SK-N-SH treated with all-trans-retinoic acid at 6 μM for 48 hours (cell line): Measurements from ENCODE around the gene ARMC2.

ENCODE experiments used
- ARNTL ChIP-seq: fragments of 450-650 bp; formaldehyde crosslinking; IDR thresholded peaks from 2 replicates; pipeline ENCODE4 v1.5.0; 2020; ENCODE audit warnings: low read depth, mild to moderate bottlenecking, moderate library complexity, borderline replicate concordance
- BACH2 ChIP-seq: fragments of 250-450 bp; sonication (Bioruptor Pico); IDR thresholded peaks from 2 replicates; pipeline ENCODE4 v1.9.0; 2021; ENCODE audit warnings: mild to moderate bottlenecking, borderline replicate concordance
- CSDC2 ChIP-seq: fragments of 250-450 bp; sonication (Bioruptor Pico); IDR thresholded peaks from 2 replicates; pipeline ENCODE4 v1.5.0; 2020; ENCODE audit warnings: mild to moderate bottlenecking, moderate library complexity
- OSR1 ChIP-seq: fragments of 250-450 bp; sonication (Bioruptor Pico); IDR thresholded peaks from 2 replicates; pipeline ENCODE4 v1.8.0; 2022; ENCODE audit warnings: moderate library complexity, mild to moderate bottlenecking, inconsistent platforms
- PATZ1 ChIP-seq: fragments of 250-450 bp; sonication (Bioruptor Pico); IDR thresholded peaks from 2 replicates; pipeline ENCODE4 v1.8.0; 2020; ENCODE audit warnings: mild to moderate bottlenecking, moderate library complexity, borderline replicate concordance
- RARB ChIP-seq: fragments of 250-450 bp; sonication (Bioruptor Pico); IDR thresholded peaks from 2 replicates; pipeline ENCODE4 v1.8.0; 2021; ENCODE audit warnings: mild to moderate bottlenecking, moderate library complexity
- TCF4 ChIP-seq: fragments of 250-450 bp; sonication (Bioruptor Pico); IDR thresholded peaks from 2 replicates; pipeline ENCODE4 v1.8.0; 2021; ENCODE audit warnings: mild to moderate bottlenecking, moderate library complexity, borderline replicate concordance
- TSHZ2 ChIP-seq: fragments of 250-450 bp; sonication (Bioruptor Pico); IDR thresholded peaks from 2 replicates; pipeline ENCODE4 v1.5.0; 2020; ENCODE audit warnings: mild to moderate bottlenecking, moderate library complexity
- ZFP3 ChIP-seq: fragments of 250-450 bp; sonication (Bioruptor Pico); IDR thresholded peaks from 2 replicates; pipeline ENCODE4 v1.5.0; 2020; ENCODE audit warnings: mild to moderate bottlenecking, moderate library complexity
- ZFP30 ChIP-seq: fragments of 450-650 bp; formaldehyde crosslinking; IDR thresholded peaks from 2 replicates; pipeline ENCODE4 v1.5.0; 2022; ENCODE audit warnings: mild to moderate bottlenecking, moderate library complexity
- ZNF565 ChIP-seq: fragments of 450-650 bp; formaldehyde crosslinking; conservative IDR thresholded peaks from 2 replicates; pipeline ENCODE4 v1.5.0; 2020; ENCODE audit warnings: low read depth, mild to moderate bottlenecking, moderate library complexity
- ZNF70 ChIP-seq: fragments of 450-650 bp; formaldehyde crosslinking; IDR thresholded peaks from 2 replicates; pipeline ENCODE4 v1.5.0; 2020; ENCODE audit warnings: mild to moderate bottlenecking, moderate library complexity
- ZNF8 ChIP-seq: fragments of 450-650 bp; formaldehyde crosslinking; IDR thresholded peaks from 2 replicates; pipeline ENCODE4 v1.5.0; 2020; ENCODE audit warnings: mild to moderate bottlenecking, moderate library complexity

DNA sequence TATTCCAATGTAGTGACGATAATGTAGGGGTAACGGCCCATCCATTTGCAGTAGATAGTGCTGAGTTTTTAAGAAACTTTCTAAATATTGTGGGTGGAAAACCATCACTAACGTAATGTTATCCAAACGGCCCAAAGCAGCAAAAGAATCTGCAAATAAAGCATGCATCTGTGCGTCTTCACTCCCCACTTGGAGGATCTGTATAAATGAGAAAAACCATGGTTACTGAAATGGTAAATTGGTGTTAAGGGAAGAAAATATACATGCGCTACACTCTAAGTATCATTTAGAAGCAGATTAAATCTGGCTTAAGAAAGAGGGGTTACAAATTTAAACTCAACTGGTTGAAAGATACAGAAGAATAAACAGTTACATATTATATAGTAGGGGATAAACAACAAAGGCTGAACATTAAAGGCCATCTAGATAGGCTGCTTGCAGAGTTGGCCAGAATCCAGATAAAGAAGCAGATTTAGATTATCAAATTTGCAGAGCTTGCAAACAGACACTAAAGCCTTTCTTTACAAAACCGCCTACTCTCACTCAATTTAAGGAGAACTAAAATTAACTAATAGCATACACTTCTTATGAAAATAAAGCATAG, 153.2 kb downstream of the ARMC2 start:
- TF ChIP-seq OSR1 (CRISPR knock-in tag) (no peak), ZFP30 (CRISPR knock-in tag) (no peak), ZNF8 (CRISPR knock-in tag) (no peak), ARNTL (no peak), PATZ1 (CRISPR knock-in tag) (no peak), ZNF70 (no peak), CSDC2 (CRISPR knock-in tag) (no peak), ZFP3 (CRISPR knock-in tag) (no peak), TCF4 (CRISPR knock-in tag) (no peak), TSHZ2 (CRISPR knock-in tag) (no peak), RARB (no peak), BACH2 (CRISPR knock-in tag) (no peak), ZNF565 (CRISPR knock-in tag) (no peak)
